Spleen (tissue), 11 donors: ENCODE results near the gene LRBA. TPM values are rescaled to one million over a fixed set of nuclear protein-coding genes. Genes with fewer than 3 reads are reported as not detected.

Source experiments
- DNase-seq: peaks from one replicate; pipeline ENCODE4 v3.0.0-alpha.2; 2020
- H3K27ac ChIP-seq, 8 donors: fragments of 200-600 bp; sonication (generic) in 7 of 8; 1 replicate in 4 of 8; 2 replicates in 4 of 8; pipeline versions ENCODE4 v1.5.0 to v1.8.0; 2016 to 2021; ENCODE audit warnings: inconsistent platforms in 4 of 8, mild to moderate bottlenecking in 4 of 8, moderate library complexity in 1 of 8
- H3K27me3 ChIP-seq, 7 donors: fragments of 200-600 bp; sonication (generic) in 6 of 7; replicated peaks in 1 of 7; 1 replicate in 4 of 7; 2 replicates in 3 of 7; pipeline versions ENCODE4 v1.5.0 to v1.8.0; 2016 to 2021; ENCODE audit warnings: inconsistent platforms in 3 of 7, mild to moderate bottlenecking in 1 of 7
- H3K36me3 ChIP-seq, 6 donors: fragments of 200-600 bp; sonication (generic) in 5 of 6; 1 replicate in 4 of 6; 2 replicates in 2 of 6; pipeline versions ENCODE4 v1.5.0 to v1.8.0; 2016 to 2021; ENCODE audit warnings: inconsistent platforms in 2 of 6
- H3K4me1 ChIP-seq, 6 donors: fragments of 200-600 bp; sonication (generic) in 5 of 6; 1 replicate in 3 of 6; 2 replicates in 3 of 6; pipeline versions ENCODE4 v1.5.0 to v1.8.0; 2016 to 2021; ENCODE audit warnings: inconsistent platforms in 3 of 6
- H3K4me3 ChIP-seq, 8 donors: fragments of 200-600 bp; sonication (generic) in 7 of 8; 1 replicate in 4 of 8; 2 replicates in 4 of 8; pipeline versions ENCODE4 v1.5.0 to v1.8.0; 2016 to 2021; ENCODE audit warnings: inconsistent platforms in 4 of 8, mild to moderate bottlenecking in 4 of 8, moderate library complexity in 2 of 8
- H3K9me3 ChIP-seq, 8 donors: fragments of 200-600 bp; sonication (generic) in 7 of 8; 1 replicate in 4 of 8; 2 replicates in 4 of 8; pipeline versions ENCODE4 v1.5.0 to v1.8.0; 2016 to 2021; ENCODE audit warnings: inconsistent platforms in 4 of 8
- CTCF ChIP-seq, 11 experiments: fragments of 200-600 bp in 7 of 11; fragments of 450-650 bp in 4 of 11; sonication (generic) in 4 of 11; IDR thresholded peaks in 8 of 11; conservative IDR thresholded peaks in 3 of 11; 1 replicate in 7 of 11; 2 replicates in 4 of 11; pipeline versions ENCODE4 v1.4.0 to v1.8.0; 2016 to 2021; ENCODE audit warnings: antibody characterized with exemption in 11 of 11, inconsistent platforms in 4 of 11, mild to moderate bottlenecking in 1 of 11
- POLR2A ChIP-seq, 3 donors: fragments of 450-650 bp; IDR thresholded peaks; one replicate each; pipeline ENCODE4 v1.5.1; 2017; ENCODE audit warnings: antibody characterized with exemption in 3 of 3, mild to moderate bottlenecking in 1 of 3
- POLR2AphosphoS5 ChIP-seq, 3 donors: sonication (generic); formaldehyde crosslinking; IDR thresholded peaks; one replicate each; pipeline ENCODE4 v1.5.1; 2017; ENCODE audit warnings: antibody characterized with exemption in 3 of 3
- WGBS, 5 donors: extraction: QIAGEN DNeasy Blood & Tissue Kit in 3 of 5; methylation state at CpG; one replicate each; pipeline versions ENCODE4 v1.1.5 to v1.1.7; 2013 to 2018; 5-methylcytosine and 5-hydroxymethylcytosine counted together
- intact Hi-C: fragments of 100-400 bp; cut with DNase I; formaldehyde crosslinking; loops from one replicate; pipeline ENCODE4 v1.15.0; 2023; ENCODE audit warnings: low total_unique reads
- polyA plus RNA-seq, 3 donors: library from polyadenylated mRNA; stranded (reverse); fragments of 200-250 nt; gene quantifications; one replicate each; pipeline ENCODE4 v1.2.1, GENCODE V29; 2013
- total RNA-seq, 7 donors: library from RNA; depleted of rRNA in 3 of 7; stranded (reverse); fragments of >200 nt in 3 of 7; fragmentation: NEBNext Ultra II Directional in 4 of 7; extraction: Animal tissue kit (Norgen Biotek cat#: 25700) in 4 of 7; gene quantifications; one replicate each; pipeline versions ENCODE4 v1.1.0 to v1.2.1, GENCODE V29; 2016 to 2021
- donor health status: healthy with polysubstance abuse.
- donor health status: DM: no; HTN: no; CAD: no; lungs with moderate emphysema.
- donor health status: DM: no; HTN: no; CAD: no.
- donor health status: Bipolar disorder and iron deficiency.
- donor health status: healthy.
- donor health status: DM: no; HTN: no; CAD: no.
- donor health status: DM: yes; HTN: yes; CAD: no.

LRBA gene
- total and polyA plus RNA-seq, 10 donors: 8.2 to 84.9 (median 50.5) TPM

- Histone ChIP-seq H3K4me1 (peaks cover 0 to 5% (median 0%) of the 10 kb centered on the region in 6 donors), H3K36me3 (peaks cover 0 to 23% (median 4%) of the 10 kb centered on the region in 6 donors), H3K9me3 (no peaks in the 10 kb centered on the region), H3K27ac (no peak overlapping the region), H3K27me3 (no peaks in the 10 kb centered on the region), H3K4me3 (no peak overlapping the region)
- intact Hi-C loops: no loop called here
- TF ChIP-seq POLR2AphosphoS5 (IDR thresholded peaks at IDR 0.05): no peak
- no peak for TF ChIP-seq CTCF (IDR thresholded peaks at IDR 0.05 in 8 of 11, conservative IDR thresholded peaks at IDR 0.05 in 3 of 11)
- no peak for TF ChIP-seq POLR2A (IDR thresholded peaks at IDR 0.05)
- no peak for DNase-seq
- 94 to 100% (median 97%) methylated on average over 1 of the region's 1 CpG for WGBS, 5 donors
These were observed 128.5 kb downstream of the LRBA start for GRCh38 chr4:150886597-150886996.

GRCh38 chr4:150884625-150885024, 130.5 kb downstream of the LRBA start:
- no peak for TF ChIP-seq POLR2A (IDR thresholded peaks at IDR 0.05)
- no peak for TF ChIP-seq CTCF (IDR thresholded peaks at IDR 0.05 in 8 of 11, conservative IDR thresholded peaks at IDR 0.05 in 3 of 11)
- TF ChIP-seq POLR2AphosphoS5 (IDR thresholded peaks at IDR 0.05): no peak
- Histone ChIP-seq H3K27me3 (no peaks in the 10 kb centered on the region), H3K9me3 (peaks cover 0 to 9% (median 0%) of the 10 kb centered on the region in 8 donors), H3K36me3 (peaks cover 0 to 33% (median 3%) of the 10 kb centered on the region in 6 donors), H3K27ac (no peak overlapping the region), H3K4me1 (peaks cover 0 to 5% (median 0%) of the 10 kb centered on the region in 6 donors), H3K4me3 (no peak overlapping the region)
- intact Hi-C loops: no loop called here
- 92 to 100% (median 94%) methylated on average over 1 of the region's 1 CpG for WGBS, 5 donors
- DNase-seq: no peak

GRCh38 chr4:150875367-150875766, 139.7 kb downstream of the LRBA start:
- Histone ChIP-seq H3K36me3 (peaks cover 0 to 52% (median 9%) of the 10 kb centered on the region in 6 donors), H3K9me3 (peaks cover 0 to 22% (median 10%) of the 10 kb centered on the region in 8 donors), H3K27ac (no peak overlapping the region), H3K27me3 (no peaks in the 10 kb centered on the region), H3K4me3 (no peak overlapping the region), H3K4me1 (no peaks in the 10 kb centered on the region)
- intact Hi-C loops: loop anchor here (10.0 kb wide), 1 partner anchor 581 kb away; no protein-coding TSS in a partner anchor
- no peak for DNase-seq
- TF ChIP-seq POLR2AphosphoS5 (IDR thresholded peaks at IDR 0.05) (no peak), CTCF (IDR thresholded peaks at IDR 0.05 in 8 of 11, conservative IDR thresholded peaks at IDR 0.05 in 3 of 11) (no peak), POLR2A (IDR thresholded peaks at IDR 0.05) (no peak)
- 93 to 100% (median 96%) methylated on average over 1 of the region's 1 CpG for WGBS, 5 donors

GRCh38 chr4:150874338-150875226, 140.5 kb downstream of the LRBA start:
- 62 to 96% (median 93%) methylated on average over 2 to 6 of the region's 6 CpGs for WGBS, 5 donors
- intact Hi-C loops: loop anchor here (10.0 kb wide), 1 partner anchor 580 kb away; no protein-coding TSS in a partner anchor

More at GRCh38 chr4:150874338-150875226, 140.5 kb downstream of the LRBA start:
- H3K4me3 ChIP-seq: no peak overlapping the region
- TF ChIP-seq CTCF (IDR thresholded peaks at IDR 0.05 in 8 of 11, conservative IDR thresholded peaks at IDR 0.05 in 3 of 11): no peak
- TF ChIP-seq POLR2A (IDR thresholded peaks at IDR 0.05): no peak
- TF ChIP-seq POLR2AphosphoS5 (IDR thresholded peaks at IDR 0.05): no peak
- H3K27me3 ChIP-seq: no peaks in the 10 kb centered on the region
- DNase-seq: no peak
- no peaks in the 10 kb centered on the region for H3K4me1 ChIP-seq
- peaks cover 0 to 52% (median 12%) of the 10 kb centered on the region in 6 donors for H3K36me3 ChIP-seq
- peaks cover 0 to 15% (median 10%) of the 10 kb centered on the region in 8 donors for H3K9me3 ChIP-seq
- H3K27ac ChIP-seq: no peak overlapping the region
